Colonic mucosa (tissue), 4 donors: ENCODE measurements around the gene EXOC2. TPM values are rescaled to one million over a fixed set of nuclear protein-coding genes. Genes with fewer than 3 reads are reported as not detected.

Source experiments
- DNase-seq: peaks from one replicate; pipeline ENCODE4 v3.0.0-alpha.2; 2020
- H3K27ac ChIP-seq: fragments of 200-600 bp; one replicate; pipeline ENCODE4 v1.8.0; 2021
- H3K27me3 ChIP-seq: fragments of 200-600 bp; one replicate; pipeline ENCODE4 v1.8.0; 2021
- H3K36me3 ChIP-seq: fragments of 200-600 bp; one replicate; pipeline ENCODE4 v1.8.0; 2021
- H3K4me1 ChIP-seq: fragments of 200-600 bp; one replicate; pipeline ENCODE4 v1.8.0; 2021; ENCODE audit warnings: mild to moderate bottlenecking
- H3K4me3 ChIP-seq: fragments of 200-600 bp; one replicate; pipeline ENCODE4 v1.8.0; 2021
- H3K9ac ChIP-seq, 2 donors: one replicate each; pipeline ENCODE4 v1.7.0; 2013; ENCODE audit warnings: control low read depth in 2 of 2, low read depth in 2 of 2, low read length in 2 of 2
- H3K9me3 ChIP-seq: fragments of 200-600 bp; one replicate; pipeline ENCODE4 v1.8.0; 2021
- CTCF ChIP-seq: fragments of 200-600 bp; IDR thresholded peaks from one replicate; pipeline ENCODE4 v1.8.0; 2022; ENCODE audit warnings: antibody characterized with exemption, mild to moderate bottlenecking
- intact Hi-C: fragments of 100-400 bp; cut with DNase I; formaldehyde crosslinking; loops from one replicate; pipeline ENCODE4 v1.14.1; 2022
- total RNA-seq, 2 donors: library from RNA; stranded (reverse); fragmentation: NEBNext Ultra II Directional in 1 of 2; extraction: Animal tissue kit (Norgen Biotek cat#: 25700) in 1 of 2; gene quantifications; one replicate each; pipeline ENCODE4 v1.2.1, GENCODE V29; 2021
- donor health status: healthy.
- donor health status: DM: no; HTN: no; CAD: no.
- donor health status: DM: no; HTN: no; CAD: no.

Gene EXOC2
- total RNA-seq, 2 donors from 2014 or later, result 18.3 to 19.6 TPM

GRCh38 chr6:475314-475713 is 217.6 kb downstream of the EXOC2 start:
- Histone ChIP-seq H3K4me1 (no peaks in the 10 kb centered on the region), H3K36me3 (no peaks in the 10 kb centered on the region), H3K27ac (no peak overlapping the region), H3K9ac (no peak overlapping the region), H3K9me3 (no peaks in the 10 kb centered on the region), H3K27me3 (no peaks in the 10 kb centered on the region), H3K4me3 (no peak overlapping the region)
- TF ChIP-seq CTCF, result no peak
- intact Hi-C loops, result no loop called here
- no peak for DNase-seq

DNA sequence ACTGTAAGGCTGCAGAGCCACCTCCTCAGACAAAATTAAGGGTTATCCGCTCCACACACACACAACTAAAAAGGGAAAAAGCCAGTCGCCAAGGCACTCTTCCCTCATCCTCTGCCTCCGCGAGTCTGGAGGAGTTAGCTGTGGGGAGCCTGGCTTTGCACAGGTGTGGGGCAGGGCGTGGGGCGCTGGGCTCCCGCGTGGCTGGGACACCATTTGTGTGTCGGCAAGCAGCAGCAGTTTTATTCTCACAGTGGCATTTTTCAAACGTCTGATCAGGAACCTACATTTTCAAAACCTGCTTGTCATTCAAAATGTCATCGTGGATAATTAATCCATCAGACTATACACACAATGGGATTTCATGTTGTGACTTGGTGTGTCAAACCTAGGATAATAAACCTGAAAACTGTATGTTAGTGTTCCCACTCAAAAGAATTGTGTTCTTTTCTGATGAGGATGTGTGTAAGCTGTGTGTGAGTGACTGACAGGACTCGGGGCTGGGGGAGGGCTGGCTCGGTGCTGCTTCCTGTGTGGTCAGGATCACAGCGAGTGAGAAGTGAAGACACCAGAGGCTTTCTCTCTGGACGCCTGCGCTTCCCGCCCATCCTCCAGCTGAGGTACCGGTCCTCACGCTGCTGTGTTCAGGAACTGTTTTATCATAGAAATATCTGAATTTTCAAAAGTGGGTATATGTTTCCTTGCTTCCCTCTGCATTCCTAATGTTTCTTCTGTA is 218.3 kb downstream of the EXOC2 start:
- no peaks in the 10 kb centered on the region for H3K36me3 ChIP-seq
- H3K27ac ChIP-seq, result no peak overlapping the region
- intact Hi-C loops, result no loop called here
- H3K4me1 ChIP-seq, result no peaks in the 10 kb centered on the region
- H3K9me3 ChIP-seq, result no peaks in the 10 kb centered on the region
- DNase-seq, result no peak
- no peak overlapping the region for H3K4me3 ChIP-seq
- no peaks in the 10 kb centered on the region for H3K27me3 ChIP-seq
- TF ChIP-seq CTCF, result no peak
- no peak overlapping the region for H3K9ac ChIP-seq

GRCh38 chr6:473768-474452 is 219.0 kb downstream of the EXOC2 start:
- H3K4me3 ChIP-seq, result no peak overlapping the region
- no peak for DNase-seq
- no peaks in the 10 kb centered on the region for H3K36me3 ChIP-seq
- no peaks in the 10 kb centered on the region for H3K4me1 ChIP-seq
- no peak overlapping the region for H3K9ac ChIP-seq
- H3K27ac ChIP-seq, result no peak overlapping the region
- intact Hi-C loops, result no loop called here
- TF ChIP-seq CTCF, result no peak
- no peaks in the 10 kb centered on the region for H3K27me3 ChIP-seq
- no peaks in the 10 kb centered on the region for H3K9me3 ChIP-seq

DNA sequence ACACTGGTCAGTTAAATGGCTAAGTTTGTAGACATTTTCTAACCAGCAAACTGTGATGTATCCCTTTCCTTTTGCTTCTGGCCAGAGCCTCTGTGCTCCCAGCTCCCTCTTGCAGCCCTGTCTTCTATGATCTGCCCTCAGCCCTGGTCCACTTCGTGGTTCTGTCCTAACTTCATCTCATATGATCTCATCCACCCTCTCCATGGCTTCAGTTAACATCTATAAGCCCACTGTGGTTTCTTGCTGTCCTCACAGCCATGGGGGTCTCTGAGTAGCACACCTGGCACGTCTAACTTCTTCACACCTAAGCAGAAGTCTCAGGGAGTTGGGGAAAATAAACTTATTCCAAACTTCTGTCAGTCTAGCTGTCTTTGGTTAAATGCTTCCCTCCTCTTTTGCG is 219.6 kb downstream of the EXOC2 start:
- Histone ChIP-seq H3K9ac (no peak overlapping the region), H3K27ac (no peak overlapping the region), H3K4me1 (no peaks in the 10 kb centered on the region), H3K9me3 (no peaks in the 10 kb centered on the region), H3K27me3 (no peaks in the 10 kb centered on the region), H3K36me3 (no peaks in the 10 kb centered on the region), H3K4me3 (no peak overlapping the region)
- DNase-seq, result no peak
- intact Hi-C loops, result no loop called here
- TF ChIP-seq CTCF, result no peak

DNA sequence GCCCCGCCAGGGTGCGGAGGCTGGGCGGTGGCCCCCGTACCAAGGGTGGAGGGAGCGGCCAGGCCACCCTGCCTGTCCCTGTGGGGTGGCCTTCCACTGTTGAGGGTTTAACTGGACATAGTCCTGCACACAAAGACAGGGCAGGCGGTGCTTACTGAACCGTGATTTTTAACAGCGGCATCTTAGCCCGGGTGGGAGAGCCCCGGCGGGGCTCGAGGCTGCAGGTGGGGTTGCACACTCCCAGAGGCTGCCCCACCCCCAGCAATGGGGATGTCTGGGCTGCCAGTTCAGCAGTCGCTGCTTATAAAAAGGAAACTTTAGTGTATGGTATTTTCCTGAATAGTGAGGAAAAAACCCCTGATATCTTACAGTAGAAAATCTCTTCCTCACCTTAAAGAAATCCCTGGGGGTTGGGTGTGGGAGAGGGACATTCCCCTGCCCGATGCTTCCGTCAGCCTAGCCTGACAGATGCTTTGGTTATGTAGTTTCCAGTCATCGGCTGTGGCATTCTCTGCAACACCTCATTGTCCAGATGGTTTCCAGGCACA is 222.0 kb downstream of the EXOC2 start:
- Histone ChIP-seq H3K36me3 (no peaks in the 10 kb centered on the region), H3K4me1 (no peaks in the 10 kb centered on the region), H3K27me3 (no peaks in the 10 kb centered on the region), H3K27ac (no peak overlapping the region), H3K9ac (no peak overlapping the region), H3K9me3 (no peaks in the 10 kb centered on the region), H3K4me3 (no peak overlapping the region)
- TF ChIP-seq CTCF, result no peak
- intact Hi-C loops, result no loop called here
- no peak for DNase-seq
